Spleen (tissue), 7 donors: ENCODE measurements around the gene TMEM94.

ENCODE experiments used
- CTCF ChIP-seq, 11 experiments: fragments of 200-600 bp in 7 of 11; fragments of 450-650 bp in 4 of 11; sonication (generic) in 4 of 11; IDR thresholded peaks in 8 of 11; conservative IDR thresholded peaks in 3 of 11; 1 replicate in 7 of 11; 2 replicates in 4 of 11; pipeline versions ENCODE4 v1.4.0 to v1.8.0; 2016 to 2021; ENCODE audit warnings: antibody characterized with exemption in 11 of 11, inconsistent platforms in 4 of 11, mild to moderate bottlenecking in 1 of 11
- POLR2A ChIP-seq, 3 donors: fragments of 450-650 bp; IDR thresholded peaks; one replicate each; pipeline ENCODE4 v1.5.1; 2017; ENCODE audit warnings: antibody characterized with exemption in 3 of 3, mild to moderate bottlenecking in 1 of 3
- donor health status: DM: no; HTN: no; CAD: no; lungs with moderate emphysema.
- donor health status: DM: no; HTN: no; CAD: no.
- donor health status: DM: no; HTN: no; CAD: no.

DNA sequence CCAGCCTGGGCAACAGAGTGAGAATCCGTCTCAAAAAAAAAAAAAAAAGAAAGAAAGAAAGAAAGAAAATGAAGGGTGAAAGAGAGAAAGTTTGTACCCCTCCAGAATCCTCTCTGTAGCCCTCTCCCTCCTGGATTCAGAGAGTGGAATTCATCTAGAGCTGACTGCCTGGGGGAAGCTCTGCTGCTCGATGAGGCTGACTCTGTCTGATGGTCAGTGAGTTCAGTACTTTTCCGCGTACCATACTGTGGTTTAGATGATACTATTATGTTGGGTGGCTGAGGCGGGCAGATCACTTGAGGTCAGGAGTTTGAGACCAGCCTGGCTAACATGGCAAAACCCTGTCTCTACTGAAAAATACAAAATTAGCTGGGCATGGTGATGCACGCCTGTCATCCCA lies 14.8 kb downstream of the TMEM94 start:
- no peak for TF ChIP-seq CTCF (IDR thresholded peaks at IDR 0.05 in 8 of 11, conservative IDR thresholded peaks at IDR 0.05 in 3 of 11)
- TF ChIP-seq POLR2A (IDR thresholded peaks at IDR 0.05): no peak
